ENCODE results near the gene JAM3. TPM values are rescaled to one million over a fixed set of nuclear protein-coding genes. Genes with fewer than 3 reads are reported as not detected.

The JAM3 gene
- total RNA-seq, 6 experiments from 2014 or later, result 49.6 to 58.6 (median 55.2) TPM

DNA sequence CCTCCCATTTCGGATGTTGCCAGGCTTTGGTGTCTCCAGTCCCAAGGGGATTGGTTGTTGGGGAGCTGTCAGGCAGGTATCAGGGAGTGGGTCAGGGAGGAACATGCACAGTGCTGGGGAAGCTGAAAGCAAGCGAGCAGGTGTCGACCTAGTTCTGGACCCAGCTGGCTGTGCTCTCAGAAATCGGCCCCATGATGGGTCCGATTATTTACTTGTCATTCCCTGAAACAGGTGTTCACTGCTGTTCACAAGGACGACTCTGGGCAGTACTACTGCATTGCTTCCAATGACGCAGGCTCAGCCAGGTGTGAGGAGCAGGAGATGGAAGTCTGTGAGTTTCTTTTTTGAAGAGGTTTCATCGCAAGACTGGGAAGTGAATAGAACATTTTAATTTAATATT, 76.8 kb downstream of the JAM3 start:
- H3K27ac Mint-ChIP-seq, result no peak overlapping the region
- no peaks in the 10 kb centered on the region for H3K9me3 Mint-ChIP-seq
- no peak for DNase-seq
- H3K4me3 Mint-ChIP-seq, result no peak overlapping the region
- TF ChIP-seq, protein P1, sequence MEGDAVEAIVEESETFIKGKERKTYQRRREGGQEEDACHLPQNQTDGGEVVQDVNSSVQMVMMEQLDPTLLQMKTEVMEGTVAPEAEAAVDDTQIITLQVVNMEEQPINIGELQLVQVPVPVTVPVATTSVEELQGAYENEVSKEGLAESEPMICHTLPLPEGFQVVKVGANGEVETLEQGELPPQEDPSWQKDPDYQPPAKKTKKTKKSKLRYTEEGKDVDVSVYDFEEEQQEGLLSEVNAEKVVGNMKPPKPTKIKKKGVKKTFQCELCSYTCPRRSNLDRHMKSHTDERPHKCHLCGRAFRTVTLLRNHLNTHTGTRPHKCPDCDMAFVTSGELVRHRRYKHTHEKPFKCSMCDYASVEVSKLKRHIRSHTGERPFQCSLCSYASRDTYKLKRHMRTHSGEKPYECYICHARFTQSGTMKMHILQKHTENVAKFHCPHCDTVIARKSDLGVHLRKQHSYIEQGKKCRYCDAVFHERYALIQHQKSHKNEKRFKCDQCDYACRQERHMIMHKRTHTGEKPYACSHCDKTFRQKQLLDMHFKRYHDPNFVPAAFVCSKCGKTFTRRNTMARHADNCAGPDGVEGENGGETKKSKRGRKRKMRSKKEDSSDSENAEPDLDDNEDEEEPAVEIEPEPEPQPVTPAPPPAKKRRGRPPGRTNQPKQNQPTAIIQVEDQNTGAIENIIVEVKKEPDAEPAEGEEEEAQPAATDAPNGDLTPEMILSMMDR (IDR thresholded peaks at IDR 0.05), result no peak
- peaks cover 1% of the 10 kb centered on the region for H3K27me3 Mint-ChIP-seq (ENCODE audit: insufficient read depth)
- peaks cover 23% of the 10 kb centered on the region for H3K36me3 Mint-ChIP-seq (ENCODE audit: low read depth)
- H3K4me1 Mint-ChIP-seq (ENCODE audit: low read depth), result peaks cover 7% of the 10 kb centered on the region; the same call in 1 of the 2 replicates

DNA sequence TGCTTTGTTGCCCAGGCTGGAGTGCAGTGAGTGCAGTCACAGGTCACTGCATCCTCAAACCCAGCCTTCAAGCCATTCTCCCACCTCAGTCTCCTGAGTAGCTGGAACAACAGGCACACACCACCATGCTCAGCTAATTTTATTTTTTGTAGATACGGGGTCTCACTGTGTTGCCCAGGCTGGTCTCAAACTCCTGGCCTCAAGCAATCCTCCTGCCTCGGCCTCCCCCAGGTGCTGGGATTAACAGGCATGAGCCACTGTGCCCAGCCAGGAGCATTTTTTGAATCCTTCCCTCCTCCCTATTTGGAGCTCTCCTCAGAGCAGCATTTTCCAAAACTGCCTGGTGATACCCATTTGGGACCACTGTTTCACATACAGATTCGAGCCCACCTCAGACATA, 77.7 kb downstream of the JAM3 start:
- TF ChIP-seq, protein P1 (IDR thresholded peaks at IDR 0.05), result no peak
- Mint-ChIP-seq H3K27me3 (ENCODE audit: insufficient read depth) (peaks cover 1% of the 10 kb centered on the region), H3K4me1 (ENCODE audit: low read depth) (peaks cover 7% of the 10 kb centered on the region; the same call in 1 of the 2 replicates), H3K36me3 (ENCODE audit: low read depth) (peaks cover 25% of the 10 kb centered on the region), H3K4me3 (no peak overlapping the region), H3K9me3 (no peaks in the 10 kb centered on the region), H3K27ac (no peak overlapping the region)
- no peak for DNase-seq

DNA sequence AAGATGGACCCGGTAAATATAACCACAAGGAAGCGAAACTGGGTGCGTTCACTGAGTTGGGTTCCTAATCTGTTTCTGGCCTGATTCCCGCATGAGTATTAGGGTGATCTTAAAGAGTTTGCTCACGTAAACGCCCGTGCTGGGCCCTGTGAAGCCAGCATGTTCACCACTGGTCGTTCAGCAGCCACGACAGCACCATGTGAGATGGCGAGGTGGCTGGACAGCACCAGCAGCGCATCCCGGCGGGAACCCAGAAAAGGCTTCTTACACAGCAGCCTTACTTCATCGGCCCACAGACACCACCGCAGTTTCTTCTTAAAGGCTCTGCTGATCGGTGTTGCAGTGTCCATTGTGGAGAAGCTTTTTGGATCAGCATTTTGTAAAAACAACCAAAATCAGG, 80.5 kb downstream of the JAM3 start:
- no peak for DNase-seq
- H3K36me3 Mint-ChIP-seq (ENCODE audit: low read depth), result peaks cover 16% of the 10 kb centered on the region
- peaks cover 1% of the 10 kb centered on the region; the same call in 1 of the 2 replicates for H3K27me3 Mint-ChIP-seq (ENCODE audit: insufficient read depth)
- TF ChIP-seq, protein P1 (IDR thresholded peaks at IDR 0.05), result no peak
- H3K27ac Mint-ChIP-seq, result peak overlapping the region; percentile 48; the same call in 1 of the 2 replicates
- H3K9me3 Mint-ChIP-seq, result no peaks in the 10 kb centered on the region
- H3K4me3 Mint-ChIP-seq, result no peak overlapping the region
- peaks cover 7% of the 10 kb centered on the region; the same call in 1 of the 2 replicates for H3K4me1 Mint-ChIP-seq (ENCODE audit: low read depth)

DNA sequence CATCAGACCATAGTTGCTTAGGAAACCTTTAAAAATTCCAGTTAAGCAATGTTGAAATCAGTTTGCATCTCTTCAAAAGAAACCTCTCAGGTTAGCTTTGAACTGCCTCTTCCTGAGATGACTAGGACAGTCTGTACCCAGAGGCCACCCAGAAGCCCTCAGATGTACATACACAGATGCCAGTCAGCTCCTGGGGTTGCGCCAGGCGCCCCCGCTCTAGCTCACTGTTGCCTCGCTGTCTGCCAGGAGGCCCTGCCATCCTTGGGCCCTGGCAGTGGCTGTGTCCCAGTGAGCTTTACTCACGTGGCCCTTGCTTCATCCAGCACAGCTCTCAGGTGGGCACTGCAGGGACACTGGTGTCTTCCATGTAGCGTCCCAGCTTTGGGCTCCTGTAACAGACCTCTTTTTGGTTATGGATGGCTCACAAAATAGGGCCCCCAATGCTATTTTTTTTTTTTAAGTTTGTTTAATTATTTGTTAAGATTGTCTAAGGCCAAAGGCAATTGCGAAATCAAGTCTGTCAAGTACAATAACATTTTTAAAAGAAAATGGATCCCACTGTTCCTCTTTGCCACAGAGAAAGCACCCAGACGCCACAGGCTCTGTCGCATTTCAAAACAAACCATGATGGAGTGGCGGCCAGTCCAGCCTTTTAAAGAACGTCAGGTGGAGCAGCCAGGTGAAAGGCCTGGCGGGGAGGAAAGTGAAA, 81.5 kb downstream of the JAM3 start:
- H3K27me3 Mint-ChIP-seq (ENCODE audit: insufficient read depth), result peaks cover 1% of the 10 kb centered on the region; the same call in 1 of the 2 replicates
- H3K9me3 Mint-ChIP-seq, result no peaks in the 10 kb centered on the region
- H3K36me3 Mint-ChIP-seq (ENCODE audit: low read depth), result peaks cover 11% of the 10 kb centered on the region
- no peaks in the 10 kb centered on the region; the same call in 1 of the 2 replicates for H3K4me1 Mint-ChIP-seq (ENCODE audit: low read depth)
- DNase-seq, result no peak
- TF ChIP-seq, protein P1 (IDR thresholded peaks at IDR 0.05), result no peak
- no peak overlapping the region for H3K4me3 Mint-ChIP-seq
- no peak overlapping the region for H3K27ac Mint-ChIP-seq

DNA sequence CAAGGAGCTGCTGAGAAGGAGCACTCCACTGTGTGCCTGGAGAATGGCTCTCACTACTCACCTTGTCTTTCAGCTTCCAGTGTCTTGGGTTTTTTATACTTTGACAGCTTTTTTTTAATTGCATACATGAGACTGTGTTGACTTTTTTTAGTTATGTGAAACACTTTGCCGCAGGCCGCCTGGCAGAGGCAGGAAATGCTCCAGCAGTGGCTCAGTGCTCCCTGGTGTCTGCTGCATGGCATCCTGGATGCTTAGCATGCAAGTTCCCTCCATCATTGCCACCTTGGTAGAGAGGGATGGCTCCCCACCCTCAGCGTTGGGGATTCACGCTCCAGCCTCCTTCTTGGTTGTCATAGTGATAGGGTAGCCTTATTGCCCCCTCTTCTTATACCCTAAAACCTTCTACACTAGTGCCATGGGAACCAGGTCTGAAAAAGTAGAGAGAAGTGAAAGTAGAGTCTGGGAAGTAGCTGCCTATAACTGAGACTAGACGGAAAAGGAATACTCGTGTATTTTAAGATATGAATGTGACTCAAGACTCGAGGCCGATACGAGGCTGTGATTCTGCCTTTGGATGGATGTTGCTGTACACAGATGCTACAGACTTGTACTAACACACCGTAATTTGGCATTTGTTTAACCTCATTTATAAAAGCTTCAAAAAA, 82.3 kb downstream of the JAM3 start:
- TF ChIP-seq, protein P1 (IDR thresholded peaks at IDR 0.05), result no peak
- Mint-ChIP-seq H3K27me3 (ENCODE audit: insufficient read depth) (peaks cover 1% of the 10 kb centered on the region; the same call in 1 of the 2 replicates), H3K4me3 (no peak overlapping the region), H3K9me3 (no peaks in the 10 kb centered on the region), H3K36me3 (ENCODE audit: low read depth) (peaks cover 15% of the 10 kb centered on the region), H3K4me1 (ENCODE audit: low read depth) (no peaks in the 10 kb centered on the region; the same call in 1 of the 2 replicates), H3K27ac (no peak overlapping the region)
- DNase-seq, result no peak
